HFFc6 (cell line): ENCODE data around the gene UGCG. TPM values are rescaled to one million over a fixed set of nuclear protein-coding genes. Genes with fewer than 3 reads are reported as not detected.

Experiments
- DNase-seq: peaks from one replicate; pipeline ENCODE4 v3.0.0-alpha.2; 2018
- H3K27ac Mint-ChIP-seq: 2 replicates; pipeline ENCODE4 v1.8.0; 2020; ENCODE audit warnings: mild to moderate bottlenecking, mixed read lengths
- H3K27me3 Mint-ChIP-seq: 2 replicates; pipeline ENCODE4 v1.8.0; 2021; ENCODE audit warnings: mild to moderate bottlenecking, moderate library complexity, mixed read lengths; ENCODE audit not compliant: insufficient read depth
- H3K36me3 Mint-ChIP-seq: 2 replicates; pipeline ENCODE4 v1.8.0; 2021; ENCODE audit warnings: low read depth, mixed read lengths
- H3K4me1 Mint-ChIP-seq: 2 replicates; pipeline ENCODE4 v1.8.0; 2020; ENCODE audit warnings: low read depth, mixed read lengths
- H3K4me3 Mint-ChIP-seq: 2 replicates; pipeline ENCODE4 v1.8.0; 2020; ENCODE audit warnings: mild to moderate bottlenecking, moderate library complexity, mixed read lengths
- H3K9me3 Mint-ChIP-seq: 2 replicates; pipeline ENCODE4 v1.8.0; 2020; ENCODE audit warnings: mild to moderate bottlenecking, mixed read lengths
- total RNA-seq, 6 experiments: library from RNA; stranded (reverse); fragmentation: NEBNext Ultra II Directional; extraction: Animal tissue kit (Norgen Biotek cat#: 25700); gene quantifications; 2 replicates in 1 of 6; 3 replicates in 5 of 6; pipeline ENCODE4 v1.2.3, GENCODE V29; 2021
- TF ChIP-seq, protein P1 (sequence below): fragments of 200-600 bp; sonication (generic); IDR thresholded peaks from 2 replicates; pipeline ENCODE4 v1.5.0; 2021; ENCODE audit warnings: antibody characterized with exemption, mild to moderate bottlenecking

Gene UGCG
- total RNA-seq, 6 experiments from 2014 or later = 45.5 to 82.3 (median 70.4) TPM

DNA sequence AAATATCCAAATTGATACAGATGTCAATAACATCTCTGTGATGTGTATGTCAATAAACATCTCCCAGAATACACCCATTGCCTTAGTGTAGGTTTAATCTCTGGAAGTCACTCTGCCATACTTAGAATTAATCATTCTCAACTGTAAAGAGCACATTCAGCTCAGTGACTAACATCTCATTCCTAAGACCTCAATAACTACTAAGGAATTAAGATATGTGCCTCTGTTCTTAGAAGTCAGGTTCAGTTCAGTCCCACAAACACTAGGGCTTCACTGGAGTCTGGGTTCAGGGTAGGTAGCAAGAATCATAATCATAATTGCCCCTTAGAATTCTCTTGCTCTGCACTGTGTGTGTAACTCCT lies 31.7 kb downstream of the UGCG start:
- Mint-ChIP-seq H3K4me1 (peaks cover 37% of the 10 kb centered on the region), H3K36me3 (peaks cover 47% of the 10 kb centered on the region), H3K27me3 (0 out of 2 replicates have a peak, but pooled peaks cover 4% of the 10 kb centered on the region), H3K9me3 (no peaks in the 10 kb centered on the region), H3K4me3 (no peak overlapping the region; the same call in none of the 2 replicates), H3K27ac (peak overlapping the region; percentile 44)
- peak; percentile 57 for DNase-seq
- TF ChIP-seq, protein P1, sequence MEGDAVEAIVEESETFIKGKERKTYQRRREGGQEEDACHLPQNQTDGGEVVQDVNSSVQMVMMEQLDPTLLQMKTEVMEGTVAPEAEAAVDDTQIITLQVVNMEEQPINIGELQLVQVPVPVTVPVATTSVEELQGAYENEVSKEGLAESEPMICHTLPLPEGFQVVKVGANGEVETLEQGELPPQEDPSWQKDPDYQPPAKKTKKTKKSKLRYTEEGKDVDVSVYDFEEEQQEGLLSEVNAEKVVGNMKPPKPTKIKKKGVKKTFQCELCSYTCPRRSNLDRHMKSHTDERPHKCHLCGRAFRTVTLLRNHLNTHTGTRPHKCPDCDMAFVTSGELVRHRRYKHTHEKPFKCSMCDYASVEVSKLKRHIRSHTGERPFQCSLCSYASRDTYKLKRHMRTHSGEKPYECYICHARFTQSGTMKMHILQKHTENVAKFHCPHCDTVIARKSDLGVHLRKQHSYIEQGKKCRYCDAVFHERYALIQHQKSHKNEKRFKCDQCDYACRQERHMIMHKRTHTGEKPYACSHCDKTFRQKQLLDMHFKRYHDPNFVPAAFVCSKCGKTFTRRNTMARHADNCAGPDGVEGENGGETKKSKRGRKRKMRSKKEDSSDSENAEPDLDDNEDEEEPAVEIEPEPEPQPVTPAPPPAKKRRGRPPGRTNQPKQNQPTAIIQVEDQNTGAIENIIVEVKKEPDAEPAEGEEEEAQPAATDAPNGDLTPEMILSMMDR = peak; percentile 24; the same call in 1 of the 2 replicates

DNA sequence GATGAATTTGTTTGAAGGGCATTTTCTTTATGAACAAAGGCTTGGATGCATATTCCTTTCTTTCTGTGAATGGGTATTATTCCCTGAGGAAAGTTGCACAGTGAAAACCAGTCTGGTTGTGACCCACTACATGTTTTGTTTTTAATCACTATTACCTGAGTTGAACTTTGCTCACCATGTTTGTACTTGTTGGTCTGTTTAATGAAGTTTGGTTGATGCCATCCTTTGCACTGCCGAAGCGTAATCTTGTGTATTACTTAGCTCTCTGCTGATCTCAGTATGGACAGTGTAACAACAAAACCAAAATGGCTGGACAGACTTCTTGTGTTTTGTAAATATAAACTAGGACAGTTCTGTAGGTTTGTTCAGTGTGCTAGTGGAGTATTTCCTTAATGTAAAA lies 38.1 kb downstream of the UGCG start:
- peaks cover 33% of the 10 kb centered on the region for H3K4me1 Mint-ChIP-seq
- H3K9me3 Mint-ChIP-seq = no peaks in the 10 kb centered on the region
- TF ChIP-seq, protein P1 = no peak
- DNase-seq = no peak
- H3K27me3 Mint-ChIP-seq = peaks cover 20% of the 10 kb centered on the region
- no peak overlapping the region for H3K27ac Mint-ChIP-seq
- peaks cover 77% of the 10 kb centered on the region for H3K36me3 Mint-ChIP-seq
- H3K4me3 Mint-ChIP-seq = no peak overlapping the region

DNA sequence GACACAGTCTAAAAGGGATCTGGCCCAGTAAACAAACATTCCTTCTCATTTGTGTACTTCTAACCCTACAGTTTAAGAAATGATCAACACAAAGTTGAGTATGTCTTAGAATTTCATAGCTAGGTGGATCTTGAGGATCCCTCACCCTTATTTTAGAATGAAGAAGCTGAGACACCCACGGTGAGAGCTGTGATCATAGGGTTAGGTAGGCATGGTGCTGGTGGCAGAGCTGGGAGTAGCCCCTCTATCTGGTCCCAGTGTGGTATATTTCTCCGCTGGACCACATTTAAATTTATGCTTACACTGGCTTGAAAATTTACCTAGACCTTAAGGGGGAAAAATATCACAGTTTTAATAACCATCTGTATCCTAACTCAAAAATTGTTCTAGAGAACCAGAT lies 39.8 kb downstream of the UGCG start:
- Mint-ChIP-seq H3K27ac (no peak overlapping the region), H3K4me1 (peaks cover 45% of the 10 kb centered on the region), H3K9me3 (no peaks in the 10 kb centered on the region), H3K27me3 (peaks cover 27% of the 10 kb centered on the region), H3K36me3 (peaks cover 68% of the 10 kb centered on the region), H3K4me3 (no peak overlapping the region)
- no peak for DNase-seq
- TF ChIP-seq, protein P1 = no peak

DNA sequence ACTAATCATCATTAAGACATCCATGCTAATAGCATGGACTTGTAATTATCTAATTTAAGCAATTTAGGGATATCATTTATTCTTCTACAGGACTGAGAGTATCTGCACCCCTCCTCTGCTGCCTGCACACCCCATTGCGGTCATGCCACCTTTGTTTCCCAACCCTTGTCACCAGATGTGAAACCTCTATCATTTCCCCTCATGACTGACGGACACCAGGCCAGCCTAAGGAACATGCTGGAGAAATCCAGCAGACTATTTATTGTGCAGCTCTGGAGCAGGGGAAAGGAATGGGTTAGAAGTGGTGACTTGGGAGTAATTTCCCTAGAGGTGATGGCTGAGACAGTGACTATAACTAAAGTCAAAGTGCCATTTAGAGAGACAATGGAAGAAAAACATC lies 40.7 kb downstream of the UGCG start:
- DNase-seq = no peak
- Mint-ChIP-seq H3K9me3 (no peaks in the 10 kb centered on the region), H3K27ac (peak overlapping the region; percentile 50), H3K36me3 (peaks cover 63% of the 10 kb centered on the region), H3K4me1 (peaks cover 45% of the 10 kb centered on the region), H3K27me3 (peaks cover 23% of the 10 kb centered on the region), H3K4me3 (no peak overlapping the region)
- TF ChIP-seq, protein P1 = no peak

DNA sequence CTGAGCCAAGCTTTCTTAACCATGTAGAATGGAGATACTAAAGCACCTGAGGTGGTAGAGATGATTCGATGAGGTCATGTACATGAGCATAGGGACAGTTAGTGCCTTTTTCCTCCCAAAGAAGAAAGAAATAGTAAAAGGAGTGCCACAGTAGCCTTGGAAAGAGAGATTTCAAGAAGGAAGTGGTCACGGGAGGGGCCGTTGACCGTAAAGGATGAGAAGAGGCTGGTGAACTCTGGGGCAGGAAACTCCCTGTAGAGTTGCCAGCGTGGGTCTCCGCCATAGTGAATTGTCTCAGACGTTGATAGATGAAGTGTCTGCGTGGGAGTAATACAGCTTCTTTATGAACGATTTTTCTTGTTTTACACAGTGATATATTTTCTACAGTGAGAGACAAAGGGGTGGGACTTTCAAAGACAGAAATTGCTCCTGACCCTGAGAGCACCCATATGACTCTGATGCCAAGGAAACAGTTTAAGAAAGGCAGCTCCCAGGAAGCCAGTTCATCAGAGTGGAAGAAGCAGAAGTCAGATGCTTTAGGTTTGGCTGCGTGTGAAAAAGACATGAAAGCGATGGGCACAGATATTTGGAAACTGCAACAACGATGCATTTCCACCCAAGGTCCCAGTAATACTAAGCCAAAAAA lies 41.3 kb downstream of the UGCG start:
- H3K27me3 Mint-ChIP-seq = peaks cover 23% of the 10 kb centered on the region
- H3K4me3 Mint-ChIP-seq = no peak overlapping the region; the same call in 1 of the 2 replicates
- H3K27ac Mint-ChIP-seq = peak overlapping the region; percentile 50
- TF ChIP-seq, protein P1 = no peak
- H3K9me3 Mint-ChIP-seq = no peaks in the 10 kb centered on the region
- H3K36me3 Mint-ChIP-seq = peaks cover 59% of the 10 kb centered on the region
- no peak for DNase-seq
- peaks cover 51% of the 10 kb centered on the region for H3K4me1 Mint-ChIP-seq
